ENCODE measurements around the gene KHDC3L. TPM values are rescaled to one million over a fixed set of nuclear protein-coding genes. Genes with fewer than 3 reads are reported as not detected.

KHDC3L gene
- total RNA-seq, 2 donors from 2014 or later, result not detected

DNA sequence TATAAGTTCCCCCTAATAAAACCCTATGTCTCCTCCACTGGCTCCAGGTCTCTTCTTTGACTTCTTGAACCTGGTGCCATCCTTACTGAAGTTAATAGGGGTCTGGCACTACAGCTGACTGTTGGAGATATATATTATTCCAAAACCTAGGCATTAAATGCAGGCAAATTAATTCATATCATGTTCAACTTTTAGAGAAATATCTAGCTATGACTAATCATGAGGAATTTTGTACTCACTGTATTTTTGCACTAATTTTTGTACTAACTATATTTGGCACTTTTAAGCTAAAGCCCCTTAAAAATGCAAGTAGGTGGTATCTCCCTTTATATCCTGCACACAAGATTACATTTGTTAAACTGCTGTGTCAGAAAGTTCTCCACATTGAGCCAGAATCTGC lies 19.3 kb upstream of the KHDC3L start:
- ATAC-seq (ENCODE audit: insufficient number of reproducible peaks, low FRiP score, low read depth) (no peak), DNase-seq (ENCODE audit: low spot score) (no peak)
- TF ChIP-seq, protein P1, sequence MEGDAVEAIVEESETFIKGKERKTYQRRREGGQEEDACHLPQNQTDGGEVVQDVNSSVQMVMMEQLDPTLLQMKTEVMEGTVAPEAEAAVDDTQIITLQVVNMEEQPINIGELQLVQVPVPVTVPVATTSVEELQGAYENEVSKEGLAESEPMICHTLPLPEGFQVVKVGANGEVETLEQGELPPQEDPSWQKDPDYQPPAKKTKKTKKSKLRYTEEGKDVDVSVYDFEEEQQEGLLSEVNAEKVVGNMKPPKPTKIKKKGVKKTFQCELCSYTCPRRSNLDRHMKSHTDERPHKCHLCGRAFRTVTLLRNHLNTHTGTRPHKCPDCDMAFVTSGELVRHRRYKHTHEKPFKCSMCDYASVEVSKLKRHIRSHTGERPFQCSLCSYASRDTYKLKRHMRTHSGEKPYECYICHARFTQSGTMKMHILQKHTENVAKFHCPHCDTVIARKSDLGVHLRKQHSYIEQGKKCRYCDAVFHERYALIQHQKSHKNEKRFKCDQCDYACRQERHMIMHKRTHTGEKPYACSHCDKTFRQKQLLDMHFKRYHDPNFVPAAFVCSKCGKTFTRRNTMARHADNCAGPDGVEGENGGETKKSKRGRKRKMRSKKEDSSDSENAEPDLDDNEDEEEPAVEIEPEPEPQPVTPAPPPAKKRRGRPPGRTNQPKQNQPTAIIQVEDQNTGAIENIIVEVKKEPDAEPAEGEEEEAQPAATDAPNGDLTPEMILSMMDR (IDR thresholded peaks at IDR 0.05), result no peak
- Histone ChIP-seq H3K4me1 (ENCODE audit: control insufficient read depth in 1 of 2, low read depth in 2 of 2) (no peaks in the 10 kb centered on the region), H3K4me3 (no peak overlapping the region), H3K9me3 (no peaks in the 10 kb centered on the region), H3K36me3 (no peaks in the 10 kb centered on the region), H3K27me3 (replicated peaks; ENCODE audit: insufficient read depth) (no peaks in the 10 kb centered on the region), H3K27ac (no peak overlapping the region)

DNA sequence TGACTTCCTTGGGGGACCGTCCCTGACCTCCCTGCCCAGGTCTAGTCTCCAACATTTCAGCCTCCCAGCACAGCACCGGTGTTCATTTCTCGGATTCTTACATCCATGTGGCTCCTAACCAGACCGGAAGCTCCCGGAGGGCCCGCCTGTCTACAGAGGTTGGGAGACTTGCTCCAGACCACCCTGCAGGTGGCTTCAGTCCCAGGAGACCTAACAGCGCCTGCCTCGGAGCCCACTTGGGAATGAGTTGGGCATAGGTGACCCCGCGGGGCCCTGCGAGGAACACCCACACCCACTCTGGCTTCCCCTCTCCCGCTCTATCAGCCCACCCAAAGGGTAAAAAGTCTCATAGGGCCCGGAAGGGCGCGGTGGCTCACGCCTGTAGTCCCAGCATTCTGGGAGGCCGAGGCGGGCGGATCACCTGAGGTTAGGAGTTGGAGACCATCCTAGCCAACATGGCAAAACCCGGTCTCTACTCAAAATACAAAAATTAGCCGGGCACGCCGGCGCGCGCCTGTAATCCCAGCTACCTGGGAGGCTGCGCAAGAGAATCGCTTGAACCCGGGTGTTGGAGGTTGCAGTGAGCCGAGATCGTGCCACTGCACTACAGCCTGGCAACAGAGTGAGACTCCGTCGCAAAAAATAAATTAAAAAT lies 13.8 kb upstream of the KHDC3L start:
- no peak overlapping the region for H3K27ac ChIP-seq
- H3K4me3 ChIP-seq, result no peak overlapping the region
- H3K4me1 ChIP-seq (ENCODE audit: control insufficient read depth in 1 of 2, low read depth in 2 of 2), result no peaks in the 10 kb centered on the region
- no peaks in the 10 kb centered on the region for H3K36me3 ChIP-seq
- TF ChIP-seq, protein P1 (IDR thresholded peaks at IDR 0.05), result no peak
- no peak for ATAC-seq (ENCODE audit: insufficient number of reproducible peaks, low FRiP score, low read depth)
- DNase-seq (ENCODE audit: low spot score), result no peak
- H3K27me3 ChIP-seq (replicated peaks; ENCODE audit: insufficient read depth), result no peaks in the 10 kb centered on the region
- H3K9me3 ChIP-seq, result no peaks in the 10 kb centered on the region

DNA sequence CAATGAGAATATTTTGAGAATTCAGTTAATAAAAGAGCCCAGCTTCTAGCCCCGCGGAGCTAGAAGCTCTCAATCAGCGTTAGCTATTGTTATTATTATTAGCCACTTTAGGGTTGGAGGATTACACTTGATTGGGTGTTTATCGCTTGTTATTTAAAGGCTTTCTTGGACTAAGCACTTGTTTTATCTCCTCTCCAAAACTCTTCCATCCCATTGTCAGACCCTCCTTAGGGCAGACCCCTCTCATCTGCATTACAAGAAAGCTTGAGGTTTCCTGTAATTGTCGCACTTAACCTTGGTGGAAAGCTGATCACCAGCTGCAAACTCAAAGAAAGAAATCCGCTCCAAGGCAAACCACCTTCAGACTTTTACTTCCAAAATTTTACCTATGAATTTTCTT lies 13.1 kb upstream of the KHDC3L start:
- no peak for ATAC-seq (ENCODE audit: insufficient number of reproducible peaks, low FRiP score, low read depth)
- no peaks in the 10 kb centered on the region for H3K4me1 ChIP-seq (ENCODE audit: control insufficient read depth in 1 of 2, low read depth in 2 of 2)

DNA sequence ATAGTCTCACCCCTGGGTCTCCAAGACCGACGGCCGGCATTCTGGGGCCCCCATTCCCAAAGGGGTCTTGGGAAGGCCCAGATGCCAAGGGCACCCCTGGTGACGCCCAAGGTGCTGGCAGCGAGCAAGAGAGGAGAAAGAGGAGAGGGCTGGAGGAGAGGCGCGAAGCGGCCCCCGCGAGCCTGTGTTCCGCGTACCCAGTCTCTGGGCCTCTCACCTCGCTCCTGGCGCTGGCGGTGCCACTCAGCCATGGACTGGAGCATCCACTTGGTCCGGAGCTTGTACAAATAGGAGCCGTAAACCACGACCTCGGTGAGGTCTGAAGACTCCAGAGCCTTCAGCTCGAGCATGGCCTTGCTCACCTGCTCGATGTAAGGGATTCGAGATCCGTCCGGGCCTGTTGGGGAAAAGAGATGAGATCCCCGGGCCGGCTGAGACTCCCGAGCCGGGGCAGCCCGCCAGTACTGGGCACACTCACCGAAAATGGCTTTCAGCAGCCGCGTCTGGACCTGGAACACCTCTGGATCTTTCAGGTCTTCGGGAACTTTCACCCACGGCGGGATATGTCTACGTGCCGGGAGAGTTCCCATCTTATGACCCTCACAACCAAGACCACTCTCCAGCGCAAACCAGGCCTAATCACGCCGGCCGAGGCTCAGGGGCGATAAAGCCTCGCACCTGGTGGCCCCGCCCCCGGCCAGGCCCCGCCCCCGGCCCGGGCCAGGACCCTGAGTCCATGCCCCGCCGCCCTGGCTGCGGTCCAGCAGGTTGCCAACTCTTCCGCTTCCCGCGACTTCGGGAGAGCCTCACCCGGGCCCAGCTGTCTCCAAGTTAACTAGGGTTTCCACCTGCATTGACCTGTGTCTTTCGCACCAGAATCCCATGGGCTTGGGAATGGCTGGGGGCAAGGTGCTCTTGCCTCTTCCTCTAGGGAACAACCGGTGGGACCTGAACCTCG lies 8.5 kb upstream of the KHDC3L start, which contains the start of gene DPPA5:
Gene DPPA5 (minus strand): TSS at position 641 of the 958 bp plus-strand sequence. CDS start 51 bp downstream, at position 590.
- no peak for ATAC-seq (ENCODE audit: insufficient number of reproducible peaks, low FRiP score, low read depth)
- no peaks in the 10 kb centered on the region for H3K4me1 ChIP-seq (ENCODE audit: control insufficient read depth in 1 of 2, low read depth in 2 of 2)
- no peaks in the 10 kb centered on the region for H3K9me3 ChIP-seq
- DNase-seq (ENCODE audit: low spot score), result no peak
- no peak within 1 kb of the TSS for H3K4me3 ChIP-seq
- TF ChIP-seq, protein P1 (IDR thresholded peaks at IDR 0.05), result no peak
- no peak within 1 kb of the TSS for H3K27ac ChIP-seq
- H3K36me3 ChIP-seq, result no peaks in the 10 kb centered on the region
- no peaks in the 10 kb centered on the region for H3K27me3 ChIP-seq (replicated peaks; ENCODE audit: insufficient read depth)

More for the DNA sequence above, 13.1 kb upstream of the KHDC3L start:
- Histone ChIP-seq H3K36me3 (no peaks in the 10 kb centered on the region), H3K4me3 (no peak overlapping the region), H3K27me3 (replicated peaks; ENCODE audit: insufficient read depth) (no peaks in the 10 kb centered on the region), H3K27ac (no peak overlapping the region), H3K9me3 (no peaks in the 10 kb centered on the region)
- DNase-seq (ENCODE audit: low spot score), result no peak
- TF ChIP-seq, protein P1 (IDR thresholded peaks at IDR 0.05), result no peak

DNA sequence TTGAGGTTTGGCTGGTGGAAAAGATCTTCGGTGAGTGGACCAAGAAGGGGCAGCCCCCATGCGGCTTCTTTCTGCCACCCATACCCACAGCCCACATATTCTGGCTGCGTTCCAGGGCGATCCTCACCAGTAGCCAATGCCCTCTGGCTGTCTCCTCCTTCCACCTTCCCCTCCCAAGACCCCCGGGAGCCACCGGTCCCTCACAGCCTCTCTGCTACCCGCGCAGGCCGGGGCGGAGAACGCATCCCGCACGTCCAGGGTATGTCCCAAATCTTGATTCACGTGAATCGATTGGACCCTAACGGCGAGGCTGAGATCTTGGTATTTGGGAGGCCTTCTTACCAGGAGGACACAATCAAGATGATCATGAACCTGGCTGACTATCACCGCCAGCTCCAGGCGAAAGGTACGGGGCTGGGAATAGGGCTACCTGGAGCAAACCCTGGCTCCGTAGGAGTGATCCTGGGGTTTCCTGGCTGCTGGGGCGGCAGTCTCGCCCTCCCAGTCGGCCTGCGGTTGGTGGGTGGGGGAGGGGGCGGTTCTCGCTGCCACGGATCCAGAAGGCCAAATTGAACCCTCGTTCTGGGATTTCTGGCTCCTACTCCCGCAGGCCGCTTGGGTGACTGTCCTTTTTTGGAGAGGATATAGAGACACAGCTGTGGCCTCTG lies 545 bp downstream of the KHDC3L start:
- TF ChIP-seq, protein P1 (IDR thresholded peaks at IDR 0.05), result no peak
- Histone ChIP-seq H3K4me3 (no peak overlapping the region), H3K9me3 (no peaks in the 10 kb centered on the region), H3K4me1 (ENCODE audit: control insufficient read depth in 1 of 2, low read depth in 2 of 2) (no peaks in the 10 kb centered on the region), H3K27ac (no peak overlapping the region), H3K27me3 (replicated peaks; ENCODE audit: insufficient read depth) (no peaks in the 10 kb centered on the region), H3K36me3 (no peaks in the 10 kb centered on the region)
- ATAC-seq (ENCODE audit: insufficient number of reproducible peaks, low FRiP score, low read depth) (no peak), DNase-seq (ENCODE audit: low spot score) (no peak)
